Muscle of back (tissue), 11 donors: ENCODE results near the gene UQCRC1. TPM values are rescaled to one million over a fixed set of nuclear protein-coding genes. Genes with fewer than 3 reads are reported as not detected.

Experiments
- DNase-seq, 3 donors: peaks; one replicate each; pipeline versions ENCODE4 v3.0.0 to v3.0.0-alpha.2; 2013
- polyA plus RNA-seq, 10 donors: library from polyadenylated mRNA; unstranded; fragments of 120-200 nt; gene quantifications; one replicate each; pipeline ENCODE4 v1.2.1, GENCODE V29; 2013; ENCODE audit not compliant: insufficient read length in 10 of 10

UQCRC1 gene
- polyA plus RNA-seq, 10 donors = 161 to 187 (median 177) TPM

DNA sequence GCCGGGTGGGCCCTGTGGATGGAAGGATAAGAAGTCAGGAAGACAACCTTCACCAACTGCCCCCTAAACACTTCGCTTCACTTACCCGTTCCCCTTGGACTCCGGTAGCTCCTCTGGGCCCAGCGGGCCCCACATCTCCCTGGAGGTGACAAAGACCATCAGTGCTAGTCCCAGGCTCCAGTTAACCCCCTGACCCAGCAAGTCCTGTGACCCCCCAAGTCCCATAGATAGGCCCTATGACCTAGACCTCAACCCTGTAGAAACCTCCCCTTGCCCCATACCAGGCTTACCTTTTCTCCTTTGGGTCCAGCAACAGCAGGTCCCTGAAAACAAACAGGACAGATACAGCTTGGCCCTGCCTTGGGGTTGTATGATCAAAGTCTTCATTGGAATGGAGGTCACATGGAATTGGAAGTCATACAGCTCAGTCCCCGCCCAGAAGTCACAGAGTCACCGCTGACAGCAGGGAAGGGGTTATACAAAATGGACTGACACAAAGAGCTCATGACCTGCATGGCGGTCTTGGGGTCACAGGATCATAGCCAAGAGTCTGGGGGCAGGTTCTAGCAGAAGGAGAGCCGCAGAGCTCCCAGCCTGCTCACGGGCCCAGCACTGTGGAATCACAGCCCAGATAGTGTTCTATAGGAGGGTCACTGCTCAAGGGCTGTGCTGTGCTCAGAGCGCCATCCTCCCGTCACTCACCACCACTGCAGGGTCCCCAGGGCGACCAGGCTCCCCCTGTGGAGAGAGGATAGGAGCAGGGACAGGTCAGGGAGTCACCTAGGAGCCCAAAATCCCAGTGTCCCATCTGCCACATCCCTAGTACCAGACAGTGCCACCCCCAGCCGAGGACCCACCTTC, 27.6 kb downstream of the UQCRC1 start:
- DNase-seq = no peak

- no peak for DNase-seq
These were observed 32.8 kb downstream of the UQCRC1 start for GRCh38 chr3:48576647-48577046.

- DNase-seq = no peak
These were observed 34.1 kb downstream of the UQCRC1 start for GRCh38 chr3:48575366-48575765.

DNA sequence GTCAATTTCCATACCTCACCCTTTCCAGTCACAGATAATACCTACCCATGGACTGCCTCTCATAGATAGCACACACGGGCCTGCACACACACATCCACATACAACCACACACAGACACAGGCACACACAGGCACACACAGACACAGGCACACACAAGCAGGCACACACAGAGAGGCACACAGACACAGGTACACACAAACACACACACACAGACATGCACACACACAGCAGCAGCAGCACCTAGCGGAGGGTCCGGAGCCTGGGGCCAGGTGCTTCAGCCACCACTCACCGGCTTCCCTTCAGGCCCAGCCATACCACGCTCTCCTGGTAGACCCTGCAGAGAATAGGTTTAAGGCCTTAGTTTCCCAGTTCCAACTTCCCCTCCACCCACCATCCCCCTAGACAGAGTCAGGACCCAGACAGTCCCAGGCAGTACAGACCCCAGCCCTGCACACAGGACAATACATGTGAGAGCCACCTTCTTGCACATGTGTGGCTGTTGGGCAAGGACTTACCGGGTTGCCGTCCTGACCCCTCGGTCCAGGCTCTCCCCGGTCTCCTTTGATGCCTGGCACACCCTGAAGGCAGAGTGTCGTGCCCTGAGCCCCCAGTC, 35.4 kb downstream of the UQCRC1 start:
- DNase-seq = no peak

GRCh38 chr3:48572517-48572916, 36.9 kb downstream of the UQCRC1 start:
- DNase-seq = no peak

GRCh38 chr3:48571938-48572337, 37.5 kb downstream of the UQCRC1 start:
- DNase-seq = no peak

DNA sequence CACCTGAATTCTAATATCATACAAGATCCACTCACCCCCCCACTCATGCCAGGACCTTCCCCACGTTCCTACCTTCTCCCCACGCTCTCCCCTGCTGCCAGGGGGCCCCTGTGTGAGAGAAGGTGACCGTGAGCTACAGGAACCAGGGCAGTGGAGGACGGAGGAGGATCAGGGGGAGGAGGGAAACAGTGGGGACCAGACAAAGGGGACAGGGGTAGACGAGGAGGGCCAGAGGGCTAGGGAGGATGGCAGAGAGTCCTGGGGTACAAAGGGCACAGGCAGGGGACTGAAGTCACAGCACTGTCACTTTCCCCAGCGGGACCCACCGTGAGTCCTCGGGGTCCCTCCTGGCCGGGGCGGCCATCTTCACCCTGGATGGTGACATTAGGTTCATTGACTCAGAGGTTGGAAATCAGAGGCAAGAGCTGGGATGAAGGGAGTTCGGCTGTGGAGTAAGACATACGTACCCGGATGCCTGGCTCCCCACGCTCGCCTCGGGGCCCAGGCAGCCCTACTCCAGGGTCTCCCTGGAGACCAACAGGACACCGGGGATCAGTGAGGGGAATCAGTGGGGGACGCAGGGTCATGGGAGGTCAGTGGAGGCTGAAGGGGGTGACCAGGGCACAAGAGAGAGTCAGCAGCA, 39.5 kb downstream of the UQCRC1 start:
- no peak for DNase-seq

- no peak for DNase-seq
These were observed 40.0 kb downstream of the UQCRC1 start for GRCh38 chr3:48569400-48569799.

DNA sequence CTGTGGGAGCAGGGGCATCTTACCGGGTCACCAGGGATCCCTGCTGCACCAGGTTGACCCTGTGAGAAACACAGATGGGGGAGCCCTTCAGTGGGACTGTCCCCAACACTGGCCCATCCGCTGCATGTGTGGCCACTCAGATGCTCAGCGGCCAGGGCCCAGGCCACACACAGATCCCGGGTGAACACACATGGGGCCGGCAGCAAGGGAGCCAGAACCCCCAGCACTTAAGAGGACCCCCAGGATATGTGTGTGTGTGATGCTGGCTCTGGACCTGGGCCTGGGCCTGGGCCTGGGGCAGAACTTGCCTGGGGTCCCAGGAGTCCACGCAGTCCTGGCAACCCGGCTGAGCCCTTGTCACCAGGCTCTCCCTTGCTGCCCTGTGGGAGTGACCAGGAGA, 41.0 kb downstream of the UQCRC1 start:
- DNase-seq = no peak

- no peak for DNase-seq
These were observed 41.9 kb downstream of the UQCRC1 start for GRCh38 chr3:48567500-48567899.

DNA sequence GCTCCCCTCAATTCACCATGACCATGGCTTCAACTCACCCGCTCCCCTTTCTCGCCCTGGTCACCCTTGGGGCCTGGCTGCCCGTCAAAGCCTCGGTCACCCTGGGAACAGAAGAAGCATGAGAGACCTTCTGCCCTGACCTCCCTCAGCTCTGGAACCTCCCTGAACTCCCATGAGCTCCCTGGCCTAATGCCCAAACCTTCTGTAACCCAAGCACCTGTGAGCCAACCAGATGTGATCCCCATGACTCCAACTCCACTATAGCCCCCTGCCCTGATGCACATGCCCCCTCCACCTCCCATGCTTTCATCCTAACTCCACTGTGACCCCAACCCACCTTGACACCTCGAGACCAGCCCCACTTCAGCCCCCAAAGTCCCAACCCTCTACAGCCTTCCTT, 42.4 kb downstream of the UQCRC1 start:
- DNase-seq = no peak

GRCh38 chr3:48566401-48566760, 43.1 kb downstream of the UQCRC1 start:
- no peak for DNase-seq

DNA sequence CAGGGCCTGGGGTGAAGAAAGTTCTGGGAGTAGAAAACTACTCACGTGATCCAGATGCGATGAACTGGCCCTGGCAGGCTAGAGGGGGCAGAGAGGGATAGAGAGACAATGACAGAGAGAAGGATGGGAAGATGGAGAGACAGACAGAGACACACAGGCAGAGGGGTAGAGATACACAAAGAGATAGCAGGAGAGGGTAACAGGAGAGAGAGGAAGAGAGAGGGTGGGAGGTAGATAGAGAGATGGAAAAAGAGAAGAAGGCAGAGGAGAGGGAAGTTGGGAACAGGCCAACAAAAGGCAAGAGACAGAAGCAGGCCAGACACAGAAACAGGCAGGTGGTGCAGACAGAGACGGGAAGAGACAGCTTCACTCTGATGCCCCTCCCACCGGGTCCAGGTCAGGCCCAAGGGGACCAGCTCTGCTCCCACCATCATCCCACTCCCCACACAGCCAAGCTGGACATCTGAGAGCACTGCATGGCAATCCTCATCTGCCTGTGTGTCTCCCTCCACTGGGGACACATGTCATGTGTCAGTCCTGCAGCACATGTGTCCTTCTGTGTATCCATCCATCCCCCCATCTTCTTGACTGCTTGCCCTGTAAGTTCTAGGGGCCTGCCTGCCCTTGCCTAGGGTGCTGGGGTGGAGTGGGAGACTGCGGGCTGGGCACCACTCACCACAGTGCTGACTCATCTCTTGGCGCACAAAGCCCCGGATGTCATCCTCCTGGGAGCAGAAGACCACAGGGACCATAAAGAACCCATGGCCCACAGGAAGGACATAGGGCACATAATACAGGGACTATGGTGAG, 43.6 kb downstream of the UQCRC1 start:
- DNase-seq = peak in 1 of 3 donors; percentile 39

- DNase-seq = no peak
These were observed 44.3 kb downstream of the UQCRC1 start for GRCh38 chr3:48565186-48565585.

DNA sequence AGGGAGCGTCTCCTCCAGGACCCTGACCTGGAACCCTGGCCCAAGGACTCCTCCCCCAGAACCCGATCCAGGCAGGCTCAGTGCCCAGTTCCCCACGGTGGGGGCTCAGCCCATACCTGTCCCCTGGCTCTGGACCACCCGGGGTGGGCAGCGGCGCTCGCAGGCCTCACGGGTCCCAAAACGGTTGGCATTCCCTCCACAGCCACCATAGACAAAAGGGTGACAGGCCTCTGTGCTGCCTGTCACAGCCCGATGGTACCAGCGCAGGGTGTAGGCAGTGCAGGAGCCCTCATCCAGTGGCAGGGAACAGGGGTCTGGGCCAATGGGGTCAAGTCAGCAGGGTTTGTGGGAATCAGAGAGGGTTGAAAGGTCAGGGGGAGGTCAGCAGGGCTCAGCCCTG, 44.8 kb downstream of the UQCRC1 start:
- no peak for DNase-seq

DNA sequence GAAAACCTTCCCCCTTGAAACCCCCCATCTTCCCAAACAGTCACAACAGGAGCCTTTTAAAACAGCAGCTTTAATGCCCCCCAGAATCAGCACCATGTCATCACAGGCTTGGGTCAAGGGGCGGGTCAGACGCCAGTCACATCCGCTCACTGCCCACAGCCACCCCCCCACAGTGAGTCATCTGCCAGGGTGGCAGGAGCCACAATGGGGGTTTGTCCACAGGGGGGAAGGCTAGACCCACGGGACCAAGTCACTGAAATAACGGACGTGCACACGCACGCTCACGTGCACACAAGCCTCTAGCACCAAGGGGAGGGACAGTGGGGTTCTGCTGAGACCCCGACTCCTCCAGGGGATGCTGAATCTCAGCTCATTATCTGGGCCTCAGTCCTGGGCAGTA, 45.4 kb downstream of the UQCRC1 start:
- no peak for DNase-seq

- DNase-seq = peak in 1 of 3 donors; percentile 44
These were observed 46.0 kb downstream of the UQCRC1 start, which contains the start of gene UCN2 for GRCh38 chr3:48563382-48563918. Gene UCN2, minus strand, starts transcription at chr3:48563781. Its CDS starts 657 bp downstream, at chr3:48563124.

- DNase-seq = no peak
These were observed 46.9 kb downstream of the UQCRC1 start for GRCh38 chr3:48562367-48563095.

- DNase-seq = peak in 2 of 3 donors; percentile 43 to 65
These were observed 48.3 kb downstream of the UQCRC1 start for GRCh38 chr3:48561045-48561736.

DNA sequence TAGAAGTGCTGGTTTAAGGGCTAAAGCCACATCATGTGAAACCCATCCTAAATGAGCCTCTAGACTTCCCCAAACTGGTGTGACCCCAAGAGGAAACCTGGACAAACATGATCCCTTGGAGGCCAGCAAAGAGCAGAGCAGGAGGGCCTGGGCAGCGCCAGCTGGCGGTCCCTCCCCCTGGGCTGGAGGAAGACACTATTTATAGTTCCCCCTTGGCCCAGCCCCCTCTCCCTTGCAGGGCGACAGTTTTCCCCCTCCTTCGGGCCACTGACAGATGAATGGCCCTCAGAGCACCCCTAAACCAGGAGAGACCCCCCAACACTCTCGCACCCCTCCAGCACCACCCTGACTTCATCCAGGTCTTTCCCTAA, 48.8 kb downstream of the UQCRC1 start:
- peak in 2 of 3 donors; percentile 40 to 61 for DNase-seq
